ENCODE measurements around the gene CYP4A22. TPM values are rescaled to one million over a fixed set of nuclear protein-coding genes. Genes with fewer than 3 reads are reported as not detected.
"Not testable (repeated sequence)": the region's sequence is repeated elsewhere in the genome, so short reads cannot be mapped to it uniquely, and the experiment has no call there.

CYP4A22 gene
- total RNA-seq, 1 donor from 2014 or later: not detected

- H3K27me3 ChIP-seq (ENCODE audit: control insufficient read depth in 3 of 3, insufficient read depth in 3 of 3, low read length in 3 of 3); H3K36me3 ChIP-seq (ENCODE audit: control insufficient read depth in 3 of 3, insufficient read depth in 3 of 3, low read length in 3 of 3); H3K4me1 ChIP-seq (ENCODE audit: control insufficient read depth in 3 of 3, insufficient read depth in 3 of 3, low read length in 3 of 3); H3K9me3 ChIP-seq (ENCODE audit: control insufficient read depth in 3 of 3, low read length in 3 of 3); H3K4me3 ChIP-seq (ENCODE audit: low read length in 3 of 3); H3K27ac ChIP-seq (ENCODE audit: low read depth, low read length); H3K9ac ChIP-seq (ENCODE audit: low read depth in 1 of 3, low read length in 3 of 3): not testable (repeated sequence)
These were observed 10.2 kb upstream of the CYP4A22 start for GRCh38 chr1:47126997-47127396.

- H3K36me3 ChIP-seq (ENCODE audit: control insufficient read depth in 3 of 3, insufficient read depth in 3 of 3, low read length in 3 of 3): no peaks in the 10 kb centered on the region
- no peak overlapping the region for H3K4me3 ChIP-seq (ENCODE audit: low read length in 3 of 3)
- H3K9ac ChIP-seq (ENCODE audit: low read depth in 1 of 3, low read length in 3 of 3): no peak overlapping the region
- H3K27ac ChIP-seq (ENCODE audit: low read depth, low read length): no peak overlapping the region
- H3K9me3 ChIP-seq (ENCODE audit: control insufficient read depth in 3 of 3, low read length in 3 of 3): no peaks in the 10 kb centered on the region
- H3K4me1 ChIP-seq (ENCODE audit: control insufficient read depth in 3 of 3, insufficient read depth in 3 of 3, low read length in 3 of 3): no peaks in the 10 kb centered on the region
- H3K27me3 ChIP-seq (ENCODE audit: control insufficient read depth in 3 of 3, insufficient read depth in 3 of 3, low read length in 3 of 3): no peaks in the 10 kb centered on the region
These were observed 9.0 kb upstream of the CYP4A22 start for GRCh38 chr1:47128221-47128620.

- not testable (repeated sequence) for H3K4me1 ChIP-seq (ENCODE audit: control insufficient read depth in 3 of 3, insufficient read depth in 3 of 3, low read length in 3 of 3); H3K27ac ChIP-seq (ENCODE audit: low read depth, low read length); H3K9me3 ChIP-seq (ENCODE audit: control insufficient read depth in 3 of 3, low read length in 3 of 3); H3K36me3 ChIP-seq (ENCODE audit: control insufficient read depth in 3 of 3, insufficient read depth in 3 of 3, low read length in 3 of 3); H3K4me3 ChIP-seq (ENCODE audit: low read length in 3 of 3); H3K27me3 ChIP-seq (ENCODE audit: control insufficient read depth in 3 of 3, insufficient read depth in 3 of 3, low read length in 3 of 3); H3K9ac ChIP-seq (ENCODE audit: low read depth in 1 of 3, low read length in 3 of 3)
These were observed 8.4 kb upstream of the CYP4A22 start for GRCh38 chr1:47128854-47129253.

DNA sequence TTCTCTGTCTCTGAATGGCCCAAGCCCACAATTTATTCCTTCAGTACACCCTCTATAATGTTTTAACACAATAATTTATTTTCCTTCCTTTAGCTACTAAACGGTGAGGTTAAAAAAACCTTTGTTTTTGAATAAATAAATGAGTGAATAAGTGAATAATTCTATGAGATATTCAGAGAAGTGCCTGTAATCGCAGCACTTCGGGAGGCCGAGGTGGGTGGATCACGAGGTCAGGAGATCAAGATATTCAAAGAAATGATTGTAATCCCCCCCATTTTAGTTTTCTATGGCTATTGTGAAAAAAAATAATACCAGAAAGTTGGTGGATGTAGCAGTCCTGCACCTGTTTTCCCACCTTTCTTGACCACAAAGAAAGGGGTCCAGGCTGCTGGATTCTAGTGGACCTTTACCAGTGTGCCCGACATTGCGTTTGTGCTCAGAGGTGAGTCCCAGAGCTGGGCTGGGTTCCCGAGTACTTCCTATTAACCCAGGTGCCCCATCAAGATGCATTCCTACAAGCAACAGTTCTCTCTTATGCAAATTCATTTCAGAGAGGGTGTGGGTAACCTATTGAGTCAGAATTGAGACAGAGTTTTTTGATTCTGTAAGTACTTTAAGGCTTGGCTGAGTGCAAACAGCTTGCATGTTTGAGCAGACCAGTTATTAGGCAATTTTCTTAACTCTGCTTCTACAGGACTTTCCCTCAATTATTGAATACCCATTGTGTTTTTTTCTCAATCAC, 7.6 kb upstream of the CYP4A22 start:
- H3K27me3 ChIP-seq (ENCODE audit: control insufficient read depth in 3 of 3, insufficient read depth in 3 of 3, low read length in 3 of 3); H3K27ac ChIP-seq (ENCODE audit: low read depth, low read length); H3K36me3 ChIP-seq (ENCODE audit: control insufficient read depth in 3 of 3, insufficient read depth in 3 of 3, low read length in 3 of 3); H3K9ac ChIP-seq (ENCODE audit: low read depth in 1 of 3, low read length in 3 of 3); H3K4me3 ChIP-seq (ENCODE audit: low read length in 3 of 3); H3K9me3 ChIP-seq (ENCODE audit: control insufficient read depth in 3 of 3, low read length in 3 of 3); H3K4me1 ChIP-seq (ENCODE audit: control insufficient read depth in 3 of 3, insufficient read depth in 3 of 3, low read length in 3 of 3): not testable (repeated sequence)

GRCh38 chr1:47132665-47133064, 4.6 kb upstream of the CYP4A22 start:
- not testable (repeated sequence) for H3K27ac ChIP-seq (ENCODE audit: low read depth, low read length); H3K4me3 ChIP-seq (ENCODE audit: low read length in 3 of 3); H3K9me3 ChIP-seq (ENCODE audit: control insufficient read depth in 3 of 3, low read length in 3 of 3); H3K36me3 ChIP-seq (ENCODE audit: control insufficient read depth in 3 of 3, insufficient read depth in 3 of 3, low read length in 3 of 3); H3K4me1 ChIP-seq (ENCODE audit: control insufficient read depth in 3 of 3, insufficient read depth in 3 of 3, low read length in 3 of 3); H3K9ac ChIP-seq (ENCODE audit: low read depth in 1 of 3, low read length in 3 of 3); H3K27me3 ChIP-seq (ENCODE audit: control insufficient read depth in 3 of 3, insufficient read depth in 3 of 3, low read length in 3 of 3)

GRCh38 chr1:47137925-47138615, 829 bp downstream of the CYP4A22 start:
- H3K27me3 ChIP-seq (ENCODE audit: control insufficient read depth in 3 of 3, insufficient read depth in 3 of 3, low read length in 3 of 3): no peaks in the 10 kb centered on the region
- no peak overlapping the region for H3K9ac ChIP-seq (ENCODE audit: low read depth in 1 of 3, low read length in 3 of 3)
- no peak overlapping the region for H3K4me3 ChIP-seq (ENCODE audit: low read length in 3 of 3)

GRCh38 chr1:47140358-47140757, 3.1 kb downstream of the CYP4A22 start:
- H3K27me3 ChIP-seq (ENCODE audit: control insufficient read depth in 3 of 3, insufficient read depth in 3 of 3, low read length in 3 of 3); H3K9ac ChIP-seq (ENCODE audit: low read depth in 1 of 3, low read length in 3 of 3); H3K4me1 ChIP-seq (ENCODE audit: control insufficient read depth in 3 of 3, insufficient read depth in 3 of 3, low read length in 3 of 3); H3K36me3 ChIP-seq (ENCODE audit: control insufficient read depth in 3 of 3, insufficient read depth in 3 of 3, low read length in 3 of 3); H3K27ac ChIP-seq (ENCODE audit: low read depth, low read length); H3K4me3 ChIP-seq (ENCODE audit: low read length in 3 of 3); H3K9me3 ChIP-seq (ENCODE audit: control insufficient read depth in 3 of 3, low read length in 3 of 3): not testable (repeated sequence)

More at GRCh38 chr1:47137925-47138615, 829 bp downstream of the CYP4A22 start:
- Histone ChIP-seq H3K27ac (ENCODE audit: low read depth, low read length) (no peak overlapping the region), H3K4me1 (ENCODE audit: control insufficient read depth in 3 of 3, insufficient read depth in 3 of 3, low read length in 3 of 3) (no peaks in the 10 kb centered on the region), H3K36me3 (ENCODE audit: control insufficient read depth in 3 of 3, insufficient read depth in 3 of 3, low read length in 3 of 3) (no peaks in the 10 kb centered on the region), H3K9me3 (ENCODE audit: control insufficient read depth in 3 of 3, low read length in 3 of 3) (no peaks in the 10 kb centered on the region)

DNA sequence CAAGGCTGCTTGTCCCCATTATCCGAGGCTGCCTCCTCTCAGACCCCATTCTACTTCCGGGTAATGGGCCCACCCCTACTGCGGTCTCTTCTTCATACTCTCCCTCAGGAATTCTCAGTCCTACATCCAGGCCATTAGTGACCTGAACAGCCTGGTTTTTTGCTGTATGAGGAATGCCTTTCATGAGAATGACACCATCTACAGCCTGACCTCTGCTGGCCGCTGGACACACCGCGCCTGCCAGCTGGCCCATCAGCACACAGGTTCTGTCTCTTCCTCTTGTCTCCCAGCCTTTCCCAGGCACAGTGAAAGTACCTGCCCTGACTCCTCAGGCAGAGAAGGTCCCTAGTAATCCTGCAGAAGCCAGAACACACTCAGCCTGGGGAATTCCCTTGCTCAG, 6.4 kb downstream of the CYP4A22 start:
- H3K4me3 ChIP-seq (ENCODE audit: low read length in 3 of 3); H3K27ac ChIP-seq (ENCODE audit: low read depth, low read length); H3K36me3 ChIP-seq (ENCODE audit: control insufficient read depth in 3 of 3, insufficient read depth in 3 of 3, low read length in 3 of 3); H3K9me3 ChIP-seq (ENCODE audit: control insufficient read depth in 3 of 3, low read length in 3 of 3); H3K9ac ChIP-seq (ENCODE audit: low read depth in 1 of 3, low read length in 3 of 3); H3K27me3 ChIP-seq (ENCODE audit: control insufficient read depth in 3 of 3, insufficient read depth in 3 of 3, low read length in 3 of 3); H3K4me1 ChIP-seq (ENCODE audit: control insufficient read depth in 3 of 3, insufficient read depth in 3 of 3, low read length in 3 of 3): not testable (repeated sequence)

DNA sequence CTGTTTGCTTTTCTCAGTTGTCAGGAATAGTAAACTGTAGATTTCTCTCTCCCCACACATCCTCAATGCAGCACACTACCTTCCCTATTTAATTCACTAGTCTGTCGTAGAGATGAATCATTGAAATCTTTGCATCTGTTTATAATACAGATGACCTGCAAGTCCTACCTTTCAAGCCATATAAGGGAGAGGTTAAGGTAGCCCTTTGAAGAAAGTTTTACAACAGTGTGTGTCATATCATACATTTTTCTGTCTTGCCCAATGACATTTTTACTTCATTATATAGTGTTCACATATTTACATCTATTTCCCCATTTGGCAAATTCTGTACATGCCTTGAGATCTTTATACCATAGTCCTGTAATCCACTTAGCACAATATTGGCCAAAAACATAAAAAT, 9.3 kb downstream of the CYP4A22 start:
- H3K9ac ChIP-seq (ENCODE audit: low read depth in 1 of 3, low read length in 3 of 3); H3K4me1 ChIP-seq (ENCODE audit: control insufficient read depth in 3 of 3, insufficient read depth in 3 of 3, low read length in 3 of 3); H3K4me3 ChIP-seq (ENCODE audit: low read length in 3 of 3); H3K27me3 ChIP-seq (ENCODE audit: control insufficient read depth in 3 of 3, insufficient read depth in 3 of 3, low read length in 3 of 3); H3K36me3 ChIP-seq (ENCODE audit: control insufficient read depth in 3 of 3, insufficient read depth in 3 of 3, low read length in 3 of 3); H3K9me3 ChIP-seq (ENCODE audit: control insufficient read depth in 3 of 3, low read length in 3 of 3); H3K27ac ChIP-seq (ENCODE audit: low read depth, low read length): not testable (repeated sequence)

DNA sequence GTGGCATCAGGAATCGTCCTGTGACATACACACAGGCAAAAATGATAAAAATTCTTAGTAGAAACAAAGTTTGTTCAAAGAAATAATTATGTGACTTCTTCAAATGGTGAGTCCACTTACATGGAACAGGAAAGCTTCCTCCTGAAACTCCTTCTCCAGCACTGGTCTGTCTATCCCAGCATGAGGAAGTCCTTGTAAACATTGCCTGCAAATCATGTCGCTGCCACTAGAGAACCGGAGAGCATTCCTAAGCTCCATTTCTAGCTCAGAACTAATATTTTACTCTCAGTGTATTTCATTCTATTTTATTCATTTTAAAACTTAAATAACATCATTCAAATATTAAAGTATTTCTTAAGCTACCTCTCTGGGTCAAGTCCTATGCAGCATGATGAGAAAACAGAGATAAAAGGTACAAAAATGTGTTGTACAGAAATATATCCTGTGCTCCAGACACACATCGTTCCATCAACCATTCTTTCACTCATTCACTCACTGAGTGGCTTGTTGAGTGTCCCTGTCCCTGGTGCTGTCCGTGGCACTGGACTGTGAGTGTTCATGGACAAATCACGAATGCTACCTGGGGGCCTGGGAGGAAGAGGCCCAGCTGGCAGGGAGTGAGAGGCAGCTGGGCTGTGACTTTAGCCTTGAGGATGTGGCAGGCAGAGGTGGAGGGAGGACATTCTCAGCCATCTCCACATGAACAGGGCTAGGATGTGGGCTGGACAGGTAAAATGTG, 10.0 kb downstream of the CYP4A22 start:
- no peaks in the 10 kb centered on the region for H3K9me3 ChIP-seq (ENCODE audit: control insufficient read depth in 3 of 3, low read length in 3 of 3)
- H3K4me1 ChIP-seq (ENCODE audit: control insufficient read depth in 3 of 3, insufficient read depth in 3 of 3, low read length in 3 of 3): no peaks in the 10 kb centered on the region
- H3K9ac ChIP-seq (ENCODE audit: low read depth in 1 of 3, low read length in 3 of 3): no peak overlapping the region
- peaks cover 0 to 2% (median 0%) of the 10 kb centered on the region in 3 donors for H3K27me3 ChIP-seq (ENCODE audit: control insufficient read depth in 3 of 3, insufficient read depth in 3 of 3, low read length in 3 of 3)
- H3K27ac ChIP-seq (ENCODE audit: low read depth, low read length): no peak overlapping the region
- no peak overlapping the region for H3K4me3 ChIP-seq (ENCODE audit: low read length in 3 of 3)
- no peaks in the 10 kb centered on the region for H3K36me3 ChIP-seq (ENCODE audit: control insufficient read depth in 3 of 3, insufficient read depth in 3 of 3, low read length in 3 of 3)
